NCI-H2196 (cell line): ENCODE data around the gene KCNQ1.

Experiments
- DNase-seq: peaks from one replicate; lab custom pipeline; 2025; ENCODE audit not compliant: unreplicated experiment; lab: John Stamatoyannopoulos, UW

KCNQ1 gene

GRCh38 chr11:2460540-2461252 is 15.9 kb downstream of the KCNQ1 start:
- no peak for DNase-seq

- no peak for DNase-seq
Measured at GRCh38 chr11:2461253-2461955, 16.6 kb downstream of the KCNQ1 start.

GRCh38 chr11:2461956-2462542 is 17.2 kb downstream of the KCNQ1 start:
- DNase-seq, result no peak

- no peak for DNase-seq
Measured at GRCh38 chr11:2462543-2462985, 17.8 kb downstream of the KCNQ1 start.

- no peak for DNase-seq
Measured at GRCh38 chr11:2462986-2463765, 18.4 kb downstream of the KCNQ1 start.

- no peak for DNase-seq
Measured at GRCh38 chr11:2463766-2464277, 19.0 kb downstream of the KCNQ1 start.

- DNase-seq, result no peak
Measured at GRCh38 chr11:2464451-2465165, 19.8 kb downstream of the KCNQ1 start.

GRCh38 chr11:2465202-2466068 is 20.6 kb downstream of the KCNQ1 start:
- DNase-seq, result no peak

GRCh38 chr11:2466069-2466801 is 21.4 kb downstream of the KCNQ1 start:
- no peak for DNase-seq

- DNase-seq, result no peak
Measured at GRCh38 chr11:2466869-2467694, 22.3 kb downstream of the KCNQ1 start.

GRCh38 chr11:2467695-2468055 is 22.9 kb downstream of the KCNQ1 start:
- no peak for DNase-seq

- no peak for DNase-seq
Measured at GRCh38 chr11:2468363-2469235, 23.8 kb downstream of the KCNQ1 start.

- DNase-seq, result no peak
Measured at GRCh38 chr11:2470495-2470894, 25.7 kb downstream of the KCNQ1 start.

GRCh38 chr11:2471048-2471803 is 26.4 kb downstream of the KCNQ1 start:
- DNase-seq, result no peak

- DNase-seq, result no peak
Measured at GRCh38 chr11:2471804-2472096, 26.9 kb downstream of the KCNQ1 start.

- DNase-seq, result no peak
Measured at GRCh38 chr11:2472428-2473186, 27.8 kb downstream of the KCNQ1 start.
